Measurements from ENCODE around the gene AHCYL2.
"Not testable (repeated sequence)": the region's sequence is repeated elsewhere in the genome, so short reads cannot be mapped to it uniquely, and the experiment has no call there.

AHCYL2 gene

GRCh38 chr7:129386506-129386905, 161.7 kb downstream of the AHCYL2 start:
- DNase-seq, result no peak

- DNase-seq, result no peak
Observed at GRCh38 chr7:129387537-129387936, 162.7 kb downstream of the AHCYL2 start.

- no peak for DNase-seq
Observed at GRCh38 chr7:129388333-129389098, 163.7 kb downstream of the AHCYL2 start.

- DNase-seq, result no peak
Observed at GRCh38 chr7:129389829-129390228, 165.0 kb downstream of the AHCYL2 start.

- DNase-seq, result no peak
Observed at GRCh38 chr7:129390314-129390713, 165.5 kb downstream of the AHCYL2 start.

GRCh38 chr7:129391546-129392171, 166.8 kb downstream of the AHCYL2 start:
- no peak for DNase-seq

- DNase-seq, result no peak
Observed at GRCh38 chr7:129393255-129393654, 168.4 kb downstream of the AHCYL2 start.

- no peak for DNase-seq
Observed at GRCh38 chr7:129394101-129394500, 169.3 kb downstream of the AHCYL2 start.

- DNase-seq, result no peak
Observed at GRCh38 chr7:129394982-129395914, 170.4 kb downstream of the AHCYL2 start.

- peak in 1 of 2 donors; percentile 16 for DNase-seq
Observed at GRCh38 chr7:129401228-129401966, 176.6 kb downstream of the AHCYL2 start.

GRCh38 chr7:129401967-129402860, 177.4 kb downstream of the AHCYL2 start:
- DNase-seq, result peak in 1 of 2 donors; percentile 5

GRCh38 chr7:129405527-129405926, 180.7 kb downstream of the AHCYL2 start:
- no peak for DNase-seq

- not testable (repeated sequence) for DNase-seq
Observed at GRCh38 chr7:129410238-129410637, 185.4 kb downstream of the AHCYL2 start.

GRCh38 chr7:129412501-129412900, 187.7 kb downstream of the AHCYL2 start:
- no peak for DNase-seq

GRCh38 chr7:129417073-129417472, 192.2 kb downstream of the AHCYL2 start:
- DNase-seq, result no peak

GRCh38 chr7:129421717-129422250, 197.0 kb downstream of the AHCYL2 start:
- DNase-seq, result no peak

GRCh38 chr7:129422727-129423126, 197.9 kb downstream of the AHCYL2 start:
- DNase-seq, result no peak

GRCh38 chr7:129423700-129424410, 199.0 kb downstream of the AHCYL2 start:
- DNase-seq, result no peak

- no peak for DNase-seq
Observed at GRCh38 chr7:129426482-129426881, 201.7 kb downstream of the AHCYL2 start.

GRCh38 chr7:129427526-129428045, 202.8 kb downstream of the AHCYL2 start:
- no peak for DNase-seq
